ENCODE data around the gene SLC44A5. TPM values are rescaled to one million over a fixed set of nuclear protein-coding genes. Genes with fewer than 3 reads are reported as not detected.
"Not testable (repeated sequence)": the region's sequence is repeated elsewhere in the genome, so short reads cannot be mapped to it uniquely, and the experiment has no call there.

The SLC44A5 gene
- polyA plus RNA-seq, 1 donor = 16.4 TPM

DNA sequence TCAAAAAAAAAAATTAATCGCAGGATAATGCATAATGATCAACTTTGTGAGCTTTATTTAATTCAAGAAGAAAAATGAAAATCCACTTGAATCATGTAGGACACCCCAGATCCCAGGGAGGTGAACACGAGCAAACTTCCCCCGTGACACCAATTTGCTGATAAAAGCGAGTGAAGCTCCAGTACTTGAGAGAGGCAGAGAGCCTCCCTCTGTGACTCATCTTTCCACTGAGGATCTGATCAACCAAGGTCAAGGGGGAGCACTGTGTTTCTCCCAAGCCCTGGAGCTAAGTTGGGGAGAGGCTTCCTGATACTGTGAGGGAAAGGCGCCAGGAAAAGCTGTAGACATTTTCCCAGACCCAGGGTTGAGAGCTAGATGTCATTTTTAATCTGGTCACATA is 160.9 kb downstream of the SLC44A5 start:
- no peak for DNase-seq

DNA sequence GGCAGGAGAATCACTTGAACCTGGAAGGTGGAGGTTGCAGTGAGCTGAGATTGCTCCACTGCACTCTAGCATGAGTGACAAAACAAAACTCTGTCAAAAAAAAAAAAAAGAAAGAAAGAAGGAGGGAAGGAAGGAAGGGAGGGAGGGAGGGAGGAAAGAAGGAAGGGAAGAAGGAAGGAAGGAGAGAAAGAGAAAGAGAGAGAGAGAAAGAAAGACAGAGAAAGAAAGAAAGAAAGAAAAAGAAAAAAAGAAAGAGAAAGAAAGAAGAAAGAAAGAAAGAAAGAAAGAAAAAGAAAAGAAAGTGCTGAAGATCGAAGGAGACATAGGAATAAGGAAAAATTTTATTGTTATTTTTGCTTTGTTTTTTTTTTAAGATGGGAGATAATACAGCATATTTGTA is 166.7 kb downstream of the SLC44A5 start:
- no peak for DNase-seq

DNA sequence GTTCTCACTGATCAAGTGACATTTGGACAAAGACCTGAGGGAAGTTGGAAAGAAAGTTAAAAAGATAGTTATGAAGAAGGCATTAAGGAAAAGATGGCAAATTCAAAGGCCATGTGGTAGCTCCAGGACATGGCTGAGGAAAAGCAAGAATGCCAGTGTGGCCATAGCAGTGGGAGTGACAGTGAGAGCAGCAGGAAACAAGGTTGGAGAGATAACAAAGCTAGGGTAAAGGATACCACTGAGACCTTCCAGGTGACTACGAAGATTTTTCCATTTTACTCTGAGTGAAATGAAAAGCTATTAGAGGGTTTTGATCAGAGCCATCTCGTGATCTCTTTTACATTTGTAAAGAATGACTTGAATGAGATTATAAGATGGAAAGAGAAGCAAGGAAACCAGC is 170.6 kb downstream of the SLC44A5 start:
- DNase-seq = no peak

DNA sequence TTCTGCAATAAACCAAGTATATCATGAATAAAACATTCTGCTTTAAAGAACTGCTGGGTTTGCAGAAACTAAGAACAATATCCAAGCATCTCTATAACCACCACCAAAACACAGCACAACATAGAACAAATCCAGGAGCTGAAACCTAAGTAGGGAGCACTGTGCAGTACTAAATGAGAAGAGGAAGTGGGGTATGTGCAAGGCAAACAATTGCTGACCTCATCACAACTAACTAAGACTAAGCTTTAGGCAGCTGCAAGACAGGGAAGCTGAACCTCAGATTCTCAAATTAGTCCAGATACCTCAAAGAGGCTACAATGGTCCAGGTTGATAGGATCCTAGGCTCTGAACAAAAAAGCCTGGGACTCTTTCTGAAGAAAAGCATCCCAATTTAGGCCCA is 172.6 kb downstream of the SLC44A5 start:
- no peak for DNase-seq

DNA sequence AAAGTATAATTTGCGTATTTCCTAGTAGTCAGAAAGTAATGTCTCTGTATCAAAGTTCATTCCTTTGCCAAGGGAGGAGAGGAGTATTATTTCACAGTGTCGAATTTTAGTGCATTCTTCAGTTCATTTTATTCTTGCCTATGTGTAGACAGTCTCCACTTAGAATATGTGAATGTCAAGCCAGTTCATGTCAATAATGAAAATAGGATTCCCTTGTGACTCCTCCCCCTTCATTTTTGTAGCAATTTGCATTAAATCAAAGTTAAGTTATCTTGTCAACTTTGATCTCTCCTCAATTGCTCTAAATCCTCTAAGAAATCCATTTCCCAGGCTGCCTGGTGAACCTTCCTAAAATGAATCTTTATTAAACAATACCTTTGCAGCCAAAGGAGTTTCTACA is 179.1 kb downstream of the SLC44A5 start:
- no peak for DNase-seq

DNA sequence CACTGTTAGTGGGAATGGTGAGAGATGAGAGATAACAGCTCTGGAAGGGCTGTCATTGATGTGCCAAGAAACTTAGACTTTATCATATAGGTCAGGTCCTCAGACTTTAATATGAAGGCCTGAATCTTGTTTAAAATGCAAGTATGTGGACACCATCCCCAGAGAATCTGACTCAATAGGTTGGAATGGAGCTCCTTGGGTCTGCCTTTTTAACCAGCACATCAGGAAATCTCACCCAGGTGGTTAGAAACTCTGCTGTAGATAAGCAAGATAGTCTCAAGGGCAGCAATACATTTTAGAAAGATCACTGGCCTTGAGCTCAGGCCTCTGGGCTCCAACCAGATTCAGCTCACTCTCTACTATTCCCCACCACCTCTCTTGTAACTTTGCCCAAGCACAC is 180.4 kb downstream of the SLC44A5 start:
- DNase-seq = no peak

DNA sequence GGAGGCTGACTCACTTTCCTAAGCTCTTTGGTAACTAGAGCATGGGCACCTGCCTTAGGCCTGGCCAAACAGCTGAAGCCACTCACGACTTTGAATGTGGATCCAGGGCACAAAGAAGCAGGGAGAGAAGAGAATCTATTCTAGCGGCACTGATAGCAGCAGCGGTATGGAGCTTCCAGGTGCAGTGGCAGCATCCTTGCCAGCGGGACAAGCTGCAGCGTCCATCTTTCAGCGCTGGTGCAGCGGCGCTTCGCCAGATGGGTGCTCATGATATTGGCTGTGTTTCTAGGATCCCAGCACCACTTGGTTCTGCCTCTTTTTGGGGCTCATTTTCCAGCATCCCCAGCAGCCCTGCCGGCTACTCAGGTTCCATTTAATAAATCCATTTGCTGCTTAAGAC is 184.2 kb downstream of the SLC44A5 start:
- no peak for DNase-seq

DNA sequence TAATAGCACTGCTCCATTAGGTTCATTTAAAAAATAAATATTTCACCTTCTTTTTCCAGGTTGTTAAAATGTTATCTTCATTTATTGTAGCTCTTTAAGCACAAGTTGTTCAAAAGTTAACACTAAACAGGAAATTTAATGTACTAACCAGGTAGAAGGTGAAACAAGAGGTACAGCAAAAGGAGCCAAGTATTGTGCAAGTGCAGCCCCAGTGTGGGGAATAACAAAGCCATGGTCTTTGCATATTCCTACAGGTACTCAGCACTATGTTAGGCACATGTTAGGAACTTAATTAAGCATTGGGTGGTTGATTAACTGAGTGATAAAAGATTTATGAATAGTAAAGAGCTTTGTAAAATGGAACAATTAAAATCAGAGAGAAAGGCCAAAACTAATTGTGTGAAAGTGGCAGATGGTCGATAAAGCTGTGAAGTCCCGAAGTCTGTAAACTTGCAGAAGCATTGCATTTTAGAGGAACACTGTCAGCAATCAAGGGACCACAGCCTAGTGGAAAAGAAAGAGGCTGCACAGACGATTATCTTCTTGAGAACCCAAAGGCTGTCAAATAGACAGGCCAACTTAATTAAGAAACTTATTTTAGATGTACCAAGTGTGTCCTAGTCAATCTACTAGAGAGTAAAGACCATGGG is 185.8 kb downstream of the SLC44A5 start:
- DNase-seq = no peak

DNA sequence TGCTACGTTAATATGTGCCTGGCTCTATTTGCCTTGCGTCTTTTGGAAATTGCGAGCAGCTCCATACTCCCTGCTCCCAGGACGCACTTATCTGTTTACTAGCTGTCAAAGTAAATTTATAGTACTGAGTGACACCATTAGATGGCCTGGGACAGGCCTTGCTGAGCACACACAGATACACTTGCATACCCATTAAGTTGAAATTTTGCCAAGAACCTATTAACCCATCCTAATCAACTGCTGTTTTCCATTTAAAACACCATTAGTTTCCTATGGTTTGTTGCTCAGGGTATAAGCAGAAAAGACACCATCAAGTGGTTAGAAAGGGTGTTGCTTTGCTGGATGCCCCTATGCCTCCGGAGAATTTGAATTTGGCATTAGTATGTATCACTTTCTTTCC is 187.3 kb downstream of the SLC44A5 start:
- no peak for DNase-seq

DNA sequence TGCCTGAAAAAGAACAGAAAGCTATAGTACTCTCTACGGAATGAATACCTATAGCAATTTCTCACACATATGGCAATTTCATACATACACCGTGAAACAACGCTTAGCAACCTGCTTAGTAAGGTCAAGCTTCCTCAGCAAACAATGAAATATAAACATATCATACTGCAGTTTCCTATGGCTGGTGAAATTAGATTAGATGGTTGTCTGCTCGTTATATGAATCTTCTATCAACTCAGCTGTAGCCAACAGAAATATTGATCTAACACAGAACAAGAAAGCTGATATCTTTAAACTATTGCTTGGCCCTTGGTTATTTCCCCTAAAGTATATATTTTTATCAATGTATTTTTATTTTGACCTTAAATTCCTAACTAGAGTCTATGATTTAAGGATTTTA is 187.8 kb downstream of the SLC44A5 start:
- DNase-seq = no peak

DNA sequence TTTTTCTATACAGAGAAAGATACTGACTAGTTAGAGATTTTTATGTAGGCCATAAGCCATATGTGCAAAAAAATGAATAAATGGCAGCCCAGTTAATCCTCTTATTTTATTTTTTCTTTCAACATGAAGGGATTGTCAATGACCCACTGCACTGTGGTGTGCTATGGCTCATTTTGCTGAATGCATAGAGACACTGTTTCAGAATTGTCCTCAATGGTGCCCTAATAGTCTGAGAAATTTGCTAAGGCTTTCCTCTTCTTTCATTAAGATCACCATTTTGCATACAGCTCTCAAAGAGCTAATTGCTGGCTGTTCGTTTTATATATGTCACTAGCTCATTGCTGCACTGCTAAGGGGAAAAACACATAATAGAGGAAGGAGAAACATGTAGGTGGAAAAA is 189.5 kb downstream of the SLC44A5 start:
- no peak for DNase-seq

DNA sequence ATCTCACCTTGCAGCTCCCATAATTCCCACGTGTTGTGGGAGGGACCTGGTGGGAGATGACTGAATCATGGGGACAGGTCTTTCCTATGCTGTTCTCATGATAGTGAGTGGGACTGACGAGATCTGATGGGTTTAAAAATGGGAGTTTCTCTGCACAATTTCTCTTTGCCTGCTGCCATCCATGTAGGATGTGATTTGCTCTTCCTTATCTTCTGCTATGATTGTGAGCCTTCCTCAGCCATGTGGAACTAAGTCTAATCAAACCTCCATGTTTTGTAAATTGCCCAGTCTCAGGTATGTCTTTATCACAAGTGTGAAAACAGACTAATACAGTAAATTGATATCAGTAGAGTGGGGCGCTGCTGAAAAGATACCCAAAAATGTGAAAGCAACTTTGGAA is 195.7 kb downstream of the SLC44A5 start:
- DNase-seq = no peak

DNA sequence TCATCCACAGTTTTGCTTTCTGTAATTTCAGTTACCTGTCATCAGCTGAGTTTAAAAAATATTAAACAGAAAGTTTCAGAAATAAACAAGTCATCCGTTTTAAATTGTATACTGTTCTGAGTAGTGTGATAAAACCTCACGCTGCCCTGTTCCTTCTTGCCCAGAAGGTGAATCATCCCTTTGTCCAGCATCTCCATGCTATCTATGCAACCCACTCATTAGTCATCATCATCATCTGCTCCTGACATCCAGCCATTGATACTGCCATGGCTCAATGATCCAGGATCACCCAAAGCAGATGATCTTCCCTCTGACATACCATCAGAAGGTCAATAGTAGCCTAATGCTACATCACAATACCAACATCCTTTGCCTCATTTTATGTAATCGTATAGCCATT is 198.3 kb downstream of the SLC44A5 start:
- DNase-seq = no peak

DNA sequence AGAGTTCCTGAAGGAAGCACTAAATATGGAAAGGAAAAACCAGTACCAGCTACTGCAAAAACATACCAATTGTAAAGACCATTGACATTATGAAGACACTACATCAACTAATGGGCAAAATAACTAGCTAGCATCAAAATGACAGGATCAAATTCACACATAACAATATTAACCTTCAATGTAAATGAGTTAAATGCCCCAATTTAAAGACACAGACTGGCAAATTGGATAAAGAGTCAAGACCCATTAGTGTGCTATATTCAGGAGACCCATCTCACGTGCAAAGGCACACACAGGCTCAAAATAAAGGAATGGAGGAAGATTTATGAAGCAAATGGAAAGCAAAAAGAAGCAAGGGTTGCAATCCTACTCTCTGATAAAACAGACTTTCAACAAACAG is 206.2 kb downstream of the SLC44A5 start:
- not testable (repeated sequence) for DNase-seq

DNA sequence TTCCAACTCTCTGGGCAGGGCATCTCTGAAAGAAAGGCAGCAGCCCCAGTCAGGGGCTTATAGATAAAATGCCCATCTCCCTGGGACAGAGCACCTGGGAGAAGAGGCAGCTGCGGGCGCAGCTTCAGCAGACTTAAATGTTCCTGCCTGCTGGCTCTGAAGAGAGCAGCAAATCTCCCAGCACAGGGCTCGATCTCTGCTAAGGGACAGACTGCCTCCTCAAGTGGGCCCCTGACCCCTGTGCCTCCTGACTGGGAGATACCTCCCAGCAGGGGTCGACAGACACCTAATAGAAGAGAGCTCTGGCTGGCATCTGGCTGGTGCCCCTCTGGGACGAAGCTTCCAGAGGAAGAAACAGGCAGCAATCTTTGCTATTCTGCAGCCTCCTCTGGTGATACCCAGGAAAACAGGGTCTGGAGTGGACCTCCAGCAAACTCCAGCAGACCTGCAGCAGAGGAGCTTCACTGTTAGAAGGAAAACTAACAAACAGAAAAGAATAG is 207.7 kb downstream of the SLC44A5 start:
- not testable (repeated sequence) for DNase-seq

DNA sequence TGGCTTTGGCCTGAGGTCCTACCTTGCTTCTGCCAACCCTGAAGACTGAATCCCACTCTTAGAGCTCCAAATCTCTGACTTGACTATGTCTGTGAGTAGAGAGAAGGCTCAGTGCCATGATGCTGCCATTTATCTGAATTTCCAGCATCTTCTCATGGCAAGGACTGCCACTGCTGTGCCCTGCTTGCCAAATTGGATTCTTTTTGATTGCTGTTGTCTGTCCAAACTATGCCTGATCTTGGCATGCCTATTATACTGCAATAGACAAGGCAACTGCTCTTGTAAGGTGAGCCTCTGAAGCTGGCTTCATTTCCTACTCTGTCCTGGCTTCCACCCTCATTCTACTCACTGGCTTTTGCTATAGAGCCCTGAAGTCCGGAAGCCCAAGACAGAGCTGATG is 210.2 kb downstream of the SLC44A5 start:
- DNase-seq = no peak

DNA sequence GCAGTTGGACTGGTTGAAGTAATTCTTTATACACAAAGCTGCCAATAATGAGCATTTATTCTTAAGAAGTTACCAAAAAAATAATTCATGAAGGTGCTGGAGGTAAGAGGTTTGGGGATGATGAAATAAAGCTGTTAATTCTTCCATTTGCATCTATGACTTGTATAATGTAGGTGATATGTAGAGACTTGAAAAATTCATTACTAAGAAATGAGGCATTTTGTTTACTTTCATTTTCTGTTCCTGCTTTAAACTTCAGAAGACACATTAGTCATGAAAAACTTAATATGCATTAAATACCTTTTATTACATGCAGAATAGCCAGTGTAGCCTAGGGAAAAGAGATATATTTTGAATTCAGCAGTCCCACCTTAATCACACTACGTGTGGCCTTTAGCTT is 214.2 kb downstream of the SLC44A5 start:
- DNase-seq = no peak

DNA sequence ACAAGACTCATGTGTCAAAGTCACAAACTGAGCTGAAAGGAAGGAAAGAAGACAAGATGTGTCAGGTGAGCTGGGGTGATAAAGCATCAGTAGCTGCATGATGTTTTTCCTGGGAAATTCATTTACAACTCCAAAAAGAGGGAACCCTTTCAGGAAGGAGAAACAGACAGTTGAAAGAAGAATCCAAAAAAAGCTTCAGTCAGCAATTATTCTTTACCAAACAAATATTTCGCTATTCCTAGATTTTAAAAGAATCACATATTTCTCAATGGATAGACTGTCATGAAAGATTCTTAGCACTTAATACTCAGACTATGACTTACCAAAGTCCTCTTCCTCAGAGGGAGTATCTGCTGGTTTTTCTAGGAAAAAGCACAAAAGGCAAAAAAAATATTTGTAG is 214.7 kb downstream of the SLC44A5 start:
- DNase-seq = no peak

DNA sequence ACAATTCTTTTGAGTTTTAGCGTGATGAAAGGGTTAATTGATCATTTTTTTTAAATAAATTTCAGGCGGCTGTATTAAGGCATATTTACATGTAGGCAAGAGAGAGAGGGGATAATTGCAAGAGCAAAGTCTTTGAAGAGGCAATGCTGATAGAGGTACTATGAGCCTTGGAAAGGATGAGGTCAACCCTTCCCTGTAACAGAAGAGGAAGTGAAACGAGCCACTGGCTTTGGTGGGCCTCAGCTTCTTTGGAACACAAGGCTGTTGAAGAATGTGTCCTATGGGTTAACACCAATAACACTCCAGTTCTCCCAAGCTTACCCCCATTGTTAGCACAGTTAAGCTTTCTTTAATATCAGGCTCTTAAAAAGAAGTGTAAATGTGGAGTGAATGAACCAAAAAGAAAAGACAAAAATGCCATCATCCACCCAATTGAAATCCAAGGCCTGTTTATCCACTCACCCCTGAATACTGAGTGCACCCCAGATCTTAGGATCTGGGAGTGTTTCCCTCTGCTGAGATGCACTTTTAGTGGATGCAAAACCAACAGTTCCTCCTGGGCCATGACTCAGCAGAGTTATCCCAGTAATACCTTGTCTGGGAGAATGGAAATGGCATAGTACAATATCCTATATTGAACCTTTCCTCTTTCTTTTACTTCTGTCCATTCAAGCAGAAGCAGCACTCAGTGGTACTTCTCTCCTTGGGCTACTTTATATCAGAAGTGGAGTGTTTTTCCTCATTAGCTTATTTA is 216.4 kb downstream of the SLC44A5 start:
- no peak for DNase-seq

DNA sequence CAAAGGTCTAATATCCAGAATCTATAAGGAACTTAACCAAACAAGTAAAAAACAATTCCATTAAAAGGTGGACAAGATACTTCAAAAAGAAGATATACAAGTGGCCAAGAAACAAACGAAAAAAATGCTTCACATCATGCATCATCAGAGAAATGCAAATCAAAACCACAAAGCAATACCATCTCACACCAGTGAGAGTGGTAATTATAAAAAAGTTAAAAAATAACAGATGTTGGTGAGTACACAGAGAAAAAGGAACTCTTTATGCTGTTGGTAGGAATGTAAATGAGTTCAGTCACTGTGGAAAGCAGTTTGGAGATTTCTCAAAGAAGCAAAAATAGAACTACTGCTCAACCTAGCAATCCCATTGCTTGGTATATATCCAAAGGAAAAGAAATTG is 218.6 kb downstream of the SLC44A5 start:
- no peak for DNase-seq

DNA sequence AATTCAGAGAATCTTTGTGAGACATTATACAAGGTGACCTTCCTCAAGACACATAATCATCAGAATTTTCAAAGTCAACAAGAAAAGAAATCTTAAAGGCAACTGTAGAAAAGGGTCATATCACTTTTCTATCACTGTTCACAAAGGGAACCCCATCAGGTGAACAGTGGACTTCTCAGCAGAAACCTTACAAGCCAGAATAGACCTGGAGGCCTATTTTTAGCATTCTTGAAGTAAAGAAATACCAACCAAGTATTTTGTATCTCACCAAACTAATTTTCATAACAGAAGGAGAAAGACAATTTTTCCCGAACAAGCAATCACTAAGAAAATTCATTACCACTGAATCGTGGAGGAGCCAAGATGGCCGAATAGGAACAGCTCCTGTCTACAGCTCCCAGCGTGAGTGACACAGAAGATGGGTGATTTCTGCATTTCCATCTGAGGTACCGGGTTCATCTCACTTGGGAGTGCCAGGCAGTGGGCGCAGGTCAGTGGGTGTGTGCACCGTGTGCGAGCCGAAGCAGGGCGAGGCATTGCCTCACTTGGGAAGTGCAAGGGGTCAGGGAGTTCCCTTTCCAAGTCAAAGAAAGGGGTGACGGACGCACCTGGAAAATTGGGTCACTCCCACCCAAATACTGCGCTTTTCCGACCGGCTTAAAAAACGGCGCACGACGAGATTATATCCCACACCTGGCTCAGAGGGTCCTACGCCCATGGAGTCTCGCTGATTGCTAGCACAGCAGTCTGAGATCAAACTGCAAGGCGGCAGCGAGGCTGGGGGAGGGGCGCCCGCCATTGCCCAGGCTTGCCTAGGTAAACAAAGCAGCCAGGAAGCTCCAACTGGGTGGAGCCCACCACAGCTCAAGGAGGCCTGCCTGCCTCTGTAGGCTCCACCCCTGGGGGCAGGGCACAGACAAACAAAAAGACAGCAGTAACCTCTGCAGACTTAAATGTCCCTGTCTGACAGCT is 235.2 kb downstream of the SLC44A5 start:
- DNase-seq = not testable (repeated sequence)

DNA sequence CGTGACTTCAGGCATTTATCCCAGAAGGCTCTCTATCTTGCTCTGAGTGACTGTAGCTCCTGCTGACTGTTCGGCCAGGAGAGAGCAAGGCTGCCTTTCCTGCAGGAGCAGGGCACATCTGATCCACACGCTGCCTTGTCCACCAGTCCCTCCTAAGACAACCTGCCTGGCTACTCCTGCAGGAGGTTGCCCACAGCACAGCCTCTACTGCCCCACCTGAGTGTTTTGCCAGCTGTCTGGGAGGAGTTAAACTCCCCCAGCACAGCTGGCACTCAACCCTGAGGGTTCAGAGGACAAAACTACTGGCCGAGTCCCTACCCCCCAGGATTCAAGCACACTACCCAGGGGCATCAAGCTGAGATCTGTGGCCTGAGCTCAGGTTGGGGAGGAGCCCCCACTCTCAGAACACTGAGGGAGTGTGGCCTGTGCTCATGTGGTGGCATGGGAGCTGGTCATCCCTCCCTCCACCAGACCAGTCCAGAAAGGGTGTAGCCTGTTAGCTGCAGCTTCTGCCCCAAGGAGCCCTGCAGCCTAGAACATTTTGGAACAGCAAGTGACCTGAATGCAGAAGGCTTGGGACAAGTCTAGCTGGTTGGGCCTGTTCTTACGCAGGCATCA is 237.3 kb downstream of the SLC44A5 start:
- DNase-seq = no peak

All from left kidney (tissue), 2 donors.